ENCODE results near the gene CLDN24.

Gene CLDN24

DNA sequence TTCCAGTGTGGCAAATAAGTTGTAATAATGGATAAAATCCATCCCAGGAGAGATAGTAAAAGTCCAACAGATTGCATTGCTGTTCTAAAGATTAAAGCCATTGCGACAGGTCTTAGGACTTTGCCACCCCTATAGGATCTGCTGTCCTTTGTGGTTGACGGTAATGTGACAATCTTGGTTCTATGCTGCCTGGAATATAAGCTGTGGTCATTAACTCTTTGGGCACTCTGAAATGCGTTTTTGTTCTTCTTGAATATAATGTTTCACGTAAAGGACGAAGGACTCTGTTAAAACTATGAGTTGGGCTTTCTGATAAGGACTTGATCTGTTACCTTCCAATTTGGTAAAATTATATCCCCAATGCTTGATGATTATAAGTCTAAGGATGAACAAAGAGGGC is at the start of gene CLDN24:
TSS of gene CLDN24 (minus strand) at position 101 of the 400 bp plus-strand sequence. CDS start at position 101, 0 bp downstream.
- no peak for DNase-seq

GRCh38 chr4:183370786-183371185 is 48.6 kb upstream of the CLDN24 start:
- no peak for DNase-seq

- no peak for DNase-seq
These were observed 46.8 kb upstream of the CLDN24 start for GRCh38 chr4:183369073-183369472.

DNA sequence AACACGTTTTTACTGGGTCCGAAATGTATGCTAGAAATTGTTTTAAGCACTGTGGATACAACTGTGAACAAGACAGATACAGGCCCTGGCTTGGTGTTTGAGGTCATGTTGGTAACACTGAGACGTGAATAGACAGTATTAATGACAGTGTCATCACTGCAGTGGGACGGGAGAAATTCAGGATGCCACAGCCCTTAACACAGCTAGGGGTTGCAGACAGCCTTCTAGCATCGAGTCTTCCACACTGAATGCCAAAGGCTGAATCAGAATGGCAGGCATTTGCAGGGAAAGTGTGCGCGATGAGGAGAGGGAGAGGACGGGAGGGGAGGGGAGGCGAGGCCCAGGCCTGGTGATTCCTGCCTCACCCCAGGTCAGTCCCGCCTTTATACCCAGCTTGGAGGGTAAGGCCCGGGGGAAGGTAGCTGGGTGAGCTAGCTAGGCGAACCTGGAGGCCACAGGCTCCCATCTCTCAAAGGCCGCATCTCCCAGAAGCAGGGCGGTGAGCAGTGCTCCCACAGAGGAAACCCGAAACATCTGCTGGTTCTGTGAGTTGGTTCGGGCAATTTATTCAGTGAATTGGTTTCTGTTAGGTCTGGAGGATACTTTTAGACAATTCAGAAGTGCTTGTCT is 44.1 kb upstream of the CLDN24 start:
- DNase-seq, result no peak

- DNase-seq, result no peak
These were observed 41.8 kb upstream of the CLDN24 start for GRCh38 chr4:183364025-183364424.

- DNase-seq, result no peak
These were observed 40.8 kb upstream of the CLDN24 start for GRCh38 chr4:183362916-183363542.

DNA sequence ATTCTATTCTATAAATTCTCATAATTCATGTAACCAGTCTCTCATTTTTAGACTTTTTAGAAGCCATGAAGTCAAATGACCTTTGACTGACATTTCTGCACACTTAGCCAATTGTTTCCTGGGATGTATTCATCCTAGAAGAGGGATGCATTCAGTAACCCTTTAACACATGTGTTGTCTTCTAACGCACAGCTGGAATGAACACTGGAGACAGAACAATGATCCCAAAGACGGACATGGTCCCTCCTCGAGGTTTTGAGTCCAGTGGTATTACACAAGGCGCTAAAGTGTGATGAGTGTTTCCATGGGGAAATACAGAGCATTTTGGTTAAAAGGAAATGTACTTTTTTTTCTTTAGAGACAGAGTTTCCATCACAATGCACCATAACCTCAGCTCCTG is 39.8 kb upstream of the CLDN24 start:
- no peak for DNase-seq

GRCh38 chr4:183360161-183360919 is 38.1 kb upstream of the CLDN24 start:
- DNase-seq, result no peak

DNA sequence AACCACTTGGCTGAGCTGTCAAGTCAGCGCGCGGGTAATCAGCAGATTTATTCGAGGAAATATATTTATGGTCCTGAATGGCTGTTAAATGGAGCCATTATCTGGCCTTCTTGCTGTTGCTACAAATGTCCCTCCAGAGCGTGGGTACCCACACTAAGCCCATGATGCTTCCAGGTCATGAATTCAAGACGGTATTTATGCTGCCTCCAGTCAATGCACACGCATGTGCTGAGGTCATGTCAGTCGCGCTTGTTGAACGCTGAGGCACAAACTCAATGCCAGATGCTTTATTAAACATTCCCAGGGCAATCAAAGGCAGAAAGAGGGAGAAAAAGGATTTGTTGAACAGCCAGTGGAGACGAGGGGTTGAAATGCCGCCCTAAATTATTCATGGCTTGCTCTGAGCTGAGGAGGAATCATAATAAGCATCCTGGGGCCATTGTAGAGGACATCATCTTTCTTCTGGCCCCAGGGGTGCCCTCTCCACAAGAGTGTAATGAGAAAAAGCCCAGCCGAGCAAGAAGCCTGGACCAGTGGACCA is 36.1 kb upstream of the CLDN24 start:
- no peak for DNase-seq

- no peak for DNase-seq
These were observed 34.9 kb upstream of the CLDN24 start for GRCh38 chr4:183356931-183357675.

DNA sequence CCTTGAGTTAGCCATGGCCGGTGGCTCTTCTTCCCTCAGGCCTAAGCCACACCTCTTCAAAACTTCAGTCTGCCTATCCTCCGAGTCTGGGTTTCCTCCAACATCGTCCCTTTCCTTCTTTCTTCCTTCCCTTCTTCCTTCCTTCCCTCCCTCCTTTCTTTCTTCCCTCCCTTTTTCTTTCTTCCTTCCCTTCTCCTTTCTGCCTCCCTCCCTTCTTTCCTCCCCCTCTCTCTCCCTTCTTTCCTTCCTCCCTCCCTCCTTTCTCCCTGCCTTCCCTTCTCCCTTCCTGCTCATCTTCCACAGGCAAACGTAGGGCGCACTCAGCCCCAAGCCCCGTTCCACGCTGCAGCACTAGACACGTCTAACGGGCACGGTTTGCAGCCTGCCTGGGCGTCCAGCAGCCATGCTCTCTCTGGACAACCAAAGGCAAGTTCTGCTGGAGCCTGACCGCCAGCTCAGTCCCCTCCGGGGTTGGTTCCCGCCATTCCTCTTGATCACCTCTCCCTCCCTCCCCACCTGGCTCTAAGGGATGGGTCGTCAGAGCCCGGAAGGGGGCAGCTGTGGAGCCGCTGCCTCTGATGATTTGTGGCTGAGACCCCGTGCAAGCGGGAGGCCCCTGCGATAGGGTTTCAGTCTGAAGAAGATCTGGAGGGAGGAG is 34.1 kb upstream of the CLDN24 start:
- no peak for DNase-seq

GRCh38 chr4:183355405-183355804 is 33.2 kb upstream of the CLDN24 start:
- no peak for DNase-seq

DNA sequence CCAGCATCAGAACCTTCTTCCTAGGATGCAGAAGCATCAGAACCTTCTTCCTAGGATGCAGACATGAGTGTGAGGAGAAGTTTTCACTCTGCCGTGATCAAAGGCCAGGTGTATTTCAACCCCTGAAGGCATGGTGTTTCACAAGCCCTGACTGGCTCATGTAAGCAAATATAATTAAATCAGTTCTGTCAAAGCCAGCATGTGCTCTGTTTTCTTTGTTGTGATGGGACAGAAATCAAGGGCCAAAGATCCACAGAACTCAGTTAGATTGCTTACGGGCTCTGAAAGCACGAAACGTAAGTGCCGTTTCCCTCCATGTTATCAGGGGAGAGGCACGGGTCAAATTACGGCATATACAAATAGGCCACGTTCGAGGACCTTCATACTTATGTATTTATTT is 32.0 kb upstream of the CLDN24 start:
- DNase-seq, result no peak

DNA sequence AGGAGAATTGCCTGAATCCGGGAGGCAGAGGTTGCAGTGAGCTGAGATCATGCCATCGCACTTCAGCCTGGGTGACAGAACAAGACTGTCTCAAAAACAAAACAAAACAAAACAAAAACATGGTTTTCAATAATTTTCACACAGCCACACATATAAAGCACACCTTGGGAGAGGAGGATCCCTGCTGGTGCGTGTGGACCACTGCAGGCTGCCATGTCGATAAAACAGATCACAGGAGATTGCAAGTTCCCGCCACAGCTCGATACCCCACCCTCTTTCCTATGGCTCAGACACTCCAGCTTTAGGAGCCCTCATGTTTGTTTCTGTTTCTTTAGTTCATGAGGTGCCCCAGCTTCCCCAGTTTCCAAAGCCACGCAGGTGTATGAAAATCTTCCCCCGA is 31.3 kb upstream of the CLDN24 start:
- no peak for DNase-seq

DNA sequence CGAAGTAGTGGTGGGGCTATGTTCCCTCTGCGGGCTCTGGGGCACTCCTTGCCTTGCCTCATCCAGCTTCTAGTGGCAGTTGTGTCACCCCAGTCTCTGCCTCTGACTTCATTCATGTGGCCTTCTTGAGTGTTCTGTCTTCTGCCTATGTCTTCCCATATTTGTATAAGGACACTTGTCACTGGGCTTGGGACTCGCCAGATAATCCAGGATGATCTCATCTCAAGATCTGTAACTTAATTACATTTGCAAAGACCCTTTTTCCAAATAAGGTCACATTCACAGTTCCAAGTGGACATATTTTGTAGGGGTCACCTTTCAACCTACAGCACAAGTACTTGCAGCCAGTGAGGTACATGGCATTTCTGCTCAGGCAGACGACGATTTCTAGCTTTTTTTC is 30.3 kb upstream of the CLDN24 start:
- DNase-seq, result no peak

GRCh38 chr4:183350317-183351071 is 28.3 kb upstream of the CLDN24 start:
- no peak for DNase-seq

GRCh38 chr4:183349673-183350072 is 27.4 kb upstream of the CLDN24 start:
- DNase-seq, result no peak

GRCh38 chr4:183348706-183349659 is 26.8 kb upstream of the CLDN24 start:
- DNase-seq, result no peak

- no peak for DNase-seq
These were observed 25.9 kb upstream of the CLDN24 start for GRCh38 chr4:183348136-183348535.

DNA sequence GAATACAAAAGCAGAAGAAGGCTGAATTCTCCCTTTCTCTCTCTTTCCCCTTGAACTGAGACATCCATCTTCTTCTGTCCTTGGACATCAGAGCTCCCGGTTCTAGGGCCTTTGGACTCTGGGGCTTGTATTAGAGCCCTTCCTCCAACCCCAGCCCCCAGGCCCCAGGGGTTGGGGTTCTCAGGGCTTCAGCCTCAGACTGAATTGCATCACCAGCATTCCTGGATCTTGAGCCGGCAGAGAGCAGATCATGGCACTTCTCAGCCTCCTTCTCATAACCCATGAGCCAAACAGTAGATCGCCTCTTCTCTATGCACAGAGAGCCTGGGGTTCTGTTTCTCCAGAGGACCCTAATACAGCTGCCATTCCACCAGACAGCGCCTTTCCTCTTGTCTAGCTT is 25.3 kb upstream of the CLDN24 start:
- no peak for DNase-seq

DNA sequence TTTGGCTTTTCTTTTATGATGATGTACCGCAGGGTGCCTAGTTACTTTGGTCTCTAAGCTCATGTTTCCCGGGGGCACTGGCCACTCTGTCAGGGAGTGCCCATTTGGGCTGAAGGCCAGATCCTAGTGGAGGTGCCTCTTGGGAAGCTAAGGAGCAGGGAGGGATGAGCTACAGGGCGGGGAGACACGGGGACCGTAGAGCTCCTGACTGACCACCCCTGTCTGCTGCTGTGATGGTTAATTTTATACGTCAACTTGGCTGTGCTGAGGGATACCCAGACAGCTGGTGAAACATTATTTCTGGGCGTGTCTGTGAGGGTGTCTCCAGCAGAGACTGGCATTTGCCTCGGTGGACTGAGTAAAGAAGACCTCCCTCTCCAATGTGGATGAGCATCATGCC is 24.9 kb upstream of the CLDN24 start:
- no peak for DNase-seq
